Keratinocyte (primary cell): ENCODE data around the gene DCAF17.

ENCODE experiments used
- EZH2 ChIP-seq: IDR thresholded peaks from one replicate; pipeline ENCODE4 v1.6.1; 2012; ENCODE audit warnings: inconsistent platforms, mild to moderate bottlenecking, low read length, moderate library complexity
- TF ChIP-seq, protein P1 (sequence below), 3 experiments: IDR thresholded peaks in 1 of 3; conservative IDR thresholded peaks in 1 of 3; optimal IDR thresholded peaks in 1 of 3; 2 replicates in 2 of 3; 3 replicates in 1 of 3; pipeline versions ENCODE3 to v1.5.1; 2011; ENCODE audit warnings: low read length in 3 of 3, mild to moderate bottlenecking in 3 of 3, moderate library complexity in 2 of 3, control low read depth in 1 of 3, inconsistent platforms in 1 of 3; ENCODE audit not compliant: insufficient read depth in 2 of 3; ENCODE audit errors: extremely low read depth in 1 of 3

DNA sequence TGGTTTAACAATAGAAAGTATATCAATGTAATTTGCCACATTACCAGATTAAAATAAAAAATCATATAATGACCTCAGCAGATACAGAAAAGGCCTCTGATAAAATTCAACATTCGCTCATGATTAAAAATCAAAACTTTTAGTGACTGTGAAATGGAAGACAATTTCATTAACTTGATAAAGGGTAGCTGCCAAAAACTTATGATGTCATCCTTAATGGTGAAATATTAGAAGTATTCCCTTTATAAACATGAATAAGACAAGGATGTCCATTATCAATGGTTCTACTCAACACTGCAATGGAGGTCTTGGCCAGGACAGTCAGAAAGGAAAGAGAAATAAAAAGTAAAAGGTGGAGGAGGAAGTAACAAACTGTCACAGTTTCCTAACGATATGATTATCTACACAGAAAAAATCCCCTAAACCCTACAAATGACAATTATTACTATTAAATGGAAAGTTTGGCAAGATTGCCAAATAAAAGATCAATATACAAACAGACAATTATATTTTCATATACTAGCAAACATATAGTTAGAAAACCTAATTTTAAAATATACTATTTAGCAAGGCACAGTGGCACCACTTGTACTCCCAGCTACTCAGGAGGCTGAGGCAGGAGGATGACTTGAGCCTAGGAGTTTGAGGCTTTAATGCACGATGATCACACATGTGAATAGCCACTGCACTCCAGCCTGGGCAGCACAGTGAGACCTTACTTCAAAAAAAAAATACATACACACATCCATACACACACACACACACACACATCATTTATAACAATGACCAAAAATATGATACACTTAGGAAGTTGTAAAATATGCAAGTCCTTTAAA, 13.1 kb upstream of the DCAF17 start:
- TF ChIP-seq, protein P1, sequence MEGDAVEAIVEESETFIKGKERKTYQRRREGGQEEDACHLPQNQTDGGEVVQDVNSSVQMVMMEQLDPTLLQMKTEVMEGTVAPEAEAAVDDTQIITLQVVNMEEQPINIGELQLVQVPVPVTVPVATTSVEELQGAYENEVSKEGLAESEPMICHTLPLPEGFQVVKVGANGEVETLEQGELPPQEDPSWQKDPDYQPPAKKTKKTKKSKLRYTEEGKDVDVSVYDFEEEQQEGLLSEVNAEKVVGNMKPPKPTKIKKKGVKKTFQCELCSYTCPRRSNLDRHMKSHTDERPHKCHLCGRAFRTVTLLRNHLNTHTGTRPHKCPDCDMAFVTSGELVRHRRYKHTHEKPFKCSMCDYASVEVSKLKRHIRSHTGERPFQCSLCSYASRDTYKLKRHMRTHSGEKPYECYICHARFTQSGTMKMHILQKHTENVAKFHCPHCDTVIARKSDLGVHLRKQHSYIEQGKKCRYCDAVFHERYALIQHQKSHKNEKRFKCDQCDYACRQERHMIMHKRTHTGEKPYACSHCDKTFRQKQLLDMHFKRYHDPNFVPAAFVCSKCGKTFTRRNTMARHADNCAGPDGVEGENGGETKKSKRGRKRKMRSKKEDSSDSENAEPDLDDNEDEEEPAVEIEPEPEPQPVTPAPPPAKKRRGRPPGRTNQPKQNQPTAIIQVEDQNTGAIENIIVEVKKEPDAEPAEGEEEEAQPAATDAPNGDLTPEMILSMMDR (optimal IDR thresholded peaks at IDR 0.05 in 1 of 3, IDR thresholded peaks at IDR 0.05 in 1 of 3, conservative IDR thresholded peaks at IDR 0.05 in 1 of 3; ENCODE audit: extremely low read depth in 1 of 3, insufficient read depth in 2 of 3, low read length in 3 of 3): no peak
- no peak for TF ChIP-seq EZH2
